B cell (primary cell): ENCODE data around the gene ETS1.

Source experiments
- CTCF ChIP-seq: fragments of 200-600 bp; IDR thresholded peaks from one replicate; pipeline ENCODE4 v1.8.0; 2022; ENCODE audit warnings: antibody characterized with exemption, mild to moderate bottlenecking
- EZH2 ChIP-seq: IDR thresholded peaks from 2 replicates; pipeline ENCODE4 v1.6.1; 2012; ENCODE audit warnings: borderline replicate concordance, low read depth, mild to moderate bottlenecking, moderate library complexity, low read length; ENCODE audit not compliant: insufficient read depth, poor library complexity, severe bottlenecking

- no peak for TF ChIP-seq CTCF
- TF ChIP-seq EZH2 = no peak
Observed at GRCh38 chr11:128515826-128516778, 71.3 kb downstream of the ETS1 start.
